HG02763 (cell line): Measurements from ENCODE around the gene ABHD12.
"Not testable (repeated sequence)": the region's sequence is repeated elsewhere in the genome, so short reads cannot be mapped to it uniquely, and the experiment has no call there.

Experiments
- ATAC-seq: cut with Tn5 transposase; IDR thresholded peaks from one replicate; pipeline ENCODE4 v1.9.1; 2021; ENCODE audit warnings: mild to moderate bottlenecking, moderate library complexity; ENCODE audit not compliant: unreplicated experiment

Gene ABHD12

GRCh38 chr20:25390538-25391528 is at the start of gene ABHD12:
Gene ABHD12 (minus strand): TSS chr20:25390835. CDS start chr20:25390703, 132 bp downstream.
- ATAC-seq, result peak; percentile 88

GRCh38 chr20:25439328-25439727 is 48.7 kb upstream of the ABHD12 start:
- ATAC-seq, result no peak

- no peak for ATAC-seq
Measured at GRCh38 chr20:25437153-25437581, 46.5 kb upstream of the ABHD12 start.

GRCh38 chr20:25424536-25424935 is 33.9 kb upstream of the ABHD12 start:
- ATAC-seq, result no peak

- ATAC-seq, result no peak
Measured at GRCh38 chr20:25422032-25422431, 31.4 kb upstream of the ABHD12 start.

GRCh38 chr20:25421102-25421501 is 30.5 kb upstream of the ABHD12 start:
- ATAC-seq, result no peak

DNA sequence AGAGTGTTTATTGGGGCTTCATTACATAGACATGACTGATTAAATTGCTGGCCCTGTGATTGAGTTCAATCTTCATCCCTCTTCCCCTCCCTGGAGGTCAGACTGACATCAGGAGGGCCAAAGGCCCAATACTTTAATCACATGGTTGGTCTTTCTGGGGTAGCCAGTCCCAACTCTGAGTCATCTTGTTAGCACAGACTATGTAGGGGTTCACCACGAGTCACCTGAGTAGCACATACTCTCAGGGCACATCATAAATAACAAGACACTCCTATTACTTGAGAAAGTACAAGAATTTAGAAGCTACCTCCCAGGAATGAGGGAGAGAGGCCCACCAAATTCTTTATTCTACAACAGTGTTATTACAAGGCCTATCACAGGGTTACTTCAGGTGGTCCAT is 28.1 kb upstream of the ABHD12 start:
- ATAC-seq, result no peak

GRCh38 chr20:25408890-25409289 is 18.3 kb upstream of the ABHD12 start:
- no peak for ATAC-seq

DNA sequence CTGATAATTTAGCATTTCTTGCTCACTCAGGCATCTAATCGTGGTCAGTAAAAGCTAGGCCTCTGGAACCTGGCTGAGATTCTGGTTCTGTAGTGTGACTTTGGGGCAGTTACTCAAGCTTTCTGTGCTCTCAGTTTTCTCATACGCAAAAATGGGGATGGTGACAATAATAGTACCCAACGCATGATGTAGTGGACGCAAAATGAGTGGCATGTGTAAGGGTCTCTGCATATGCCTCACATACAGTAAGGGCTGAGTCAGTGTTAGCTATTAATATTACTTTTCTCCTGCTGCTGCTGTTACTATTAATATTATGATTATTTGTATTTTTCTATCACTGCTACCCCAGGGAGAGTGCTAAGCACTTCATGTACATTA is 17.5 kb upstream of the ABHD12 start:
- no peak for ATAC-seq

DNA sequence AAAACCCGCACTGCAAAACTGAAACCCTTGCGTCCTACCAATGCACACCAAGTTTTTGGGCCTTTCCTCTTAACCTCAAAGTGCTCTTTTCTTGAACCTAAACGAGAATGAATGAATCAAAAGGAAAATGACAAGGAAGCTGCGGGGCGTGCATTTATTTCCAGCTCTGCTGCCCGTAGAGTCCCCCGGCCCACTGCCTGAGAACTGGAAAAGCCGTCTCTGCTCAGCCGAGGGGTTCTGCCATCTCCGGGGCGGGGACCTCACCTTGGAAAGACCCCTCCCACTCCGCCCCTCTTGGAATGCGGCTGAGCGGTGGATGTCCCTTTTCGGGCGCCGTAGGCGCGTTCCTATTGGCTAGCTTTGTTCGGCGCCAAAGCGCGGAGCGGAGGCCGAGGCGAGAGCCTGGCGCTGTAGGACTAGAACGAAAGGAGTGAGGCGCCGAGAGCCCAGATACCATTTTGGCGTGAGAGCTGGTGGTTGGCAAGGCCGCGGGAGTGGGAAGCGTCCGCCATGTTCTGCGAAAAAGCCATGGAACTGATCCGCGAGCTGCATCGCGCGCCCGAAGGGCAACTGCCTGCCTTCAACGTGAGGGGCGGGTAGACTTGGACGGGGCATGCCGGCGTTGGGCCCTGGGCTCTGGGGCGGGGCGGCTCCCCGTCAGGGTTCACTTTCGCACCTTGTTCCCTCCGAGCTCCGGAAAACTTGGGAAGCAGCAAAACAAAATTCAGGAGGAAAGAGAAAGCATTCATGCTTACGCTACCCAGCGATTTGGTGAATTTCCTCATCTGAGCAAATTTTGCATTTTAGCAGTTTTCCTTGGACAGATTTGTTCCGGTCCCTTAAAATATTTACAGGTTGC is 16.9 kb upstream of the ABHD12 start, which contains the start of gene GINS1:
GINS1 (plus strand) TSS at position 363 of the 859 bp plus-strand sequence; CDS start at position 511, 148 bp downstream.
- ATAC-seq, result peak; percentile 91

DNA sequence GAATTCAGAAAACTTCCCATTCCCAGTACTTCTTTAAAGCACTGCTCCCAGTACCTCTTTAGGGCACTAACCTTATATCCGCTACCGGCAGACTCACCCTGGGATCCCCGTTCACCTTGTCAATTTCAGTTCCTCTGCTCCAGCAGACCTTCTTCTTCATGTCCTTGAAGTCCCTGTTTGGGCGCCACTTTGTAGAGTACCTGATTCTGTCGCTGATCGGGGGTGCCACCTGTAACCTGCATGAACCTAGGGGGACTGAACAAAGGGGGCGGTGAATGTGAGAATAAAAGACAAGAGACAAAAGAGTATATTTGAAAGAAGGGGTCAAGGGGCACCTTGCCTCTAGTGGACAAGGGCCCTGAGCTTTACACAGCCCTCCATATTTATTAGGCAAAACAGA is 11.9 kb upstream of the ABHD12 start:
- ATAC-seq, result no peak

DNA sequence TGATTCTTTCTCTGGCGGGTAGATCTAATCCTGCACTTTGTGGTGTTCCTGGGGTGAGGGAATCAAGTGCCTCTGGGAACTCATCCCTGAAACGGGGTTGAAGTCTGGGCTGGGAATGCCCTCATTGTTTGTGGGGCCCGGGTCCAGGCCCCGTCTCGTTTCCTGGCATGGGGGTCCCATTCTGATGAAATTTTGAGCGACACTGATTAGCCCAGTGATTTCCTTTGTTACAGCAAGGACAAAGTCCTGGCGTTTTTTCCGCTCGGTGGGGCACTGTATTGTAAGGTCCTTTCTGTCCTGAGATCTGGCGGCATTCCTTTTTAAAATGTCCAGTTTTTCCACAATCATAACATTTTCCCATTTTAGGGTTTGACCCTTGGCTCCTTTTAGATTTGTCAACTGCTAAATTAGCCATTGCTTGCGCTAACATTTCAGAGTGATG is 9.7 kb upstream of the ABHD12 start:
- not testable (repeated sequence) for ATAC-seq

DNA sequence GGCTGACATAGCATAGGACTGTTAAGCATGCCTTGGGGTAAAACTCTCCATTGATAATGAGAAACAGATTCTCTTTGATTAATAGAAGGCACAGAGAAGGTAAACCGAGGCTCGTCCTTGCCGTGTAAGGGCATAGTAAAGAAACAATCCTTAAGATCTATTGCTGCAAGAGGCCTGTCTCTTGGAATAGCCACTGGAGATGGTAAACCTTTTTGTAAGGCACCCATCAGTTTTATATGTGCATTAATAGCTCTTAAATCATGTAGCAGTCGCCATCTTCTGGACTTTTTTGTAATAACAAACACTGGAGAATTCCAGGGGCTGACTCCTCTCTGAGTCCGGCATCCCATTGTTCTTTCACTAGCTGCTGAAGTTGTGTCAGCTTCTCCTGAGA is 8.4 kb upstream of the ABHD12 start:
- no peak for ATAC-seq

DNA sequence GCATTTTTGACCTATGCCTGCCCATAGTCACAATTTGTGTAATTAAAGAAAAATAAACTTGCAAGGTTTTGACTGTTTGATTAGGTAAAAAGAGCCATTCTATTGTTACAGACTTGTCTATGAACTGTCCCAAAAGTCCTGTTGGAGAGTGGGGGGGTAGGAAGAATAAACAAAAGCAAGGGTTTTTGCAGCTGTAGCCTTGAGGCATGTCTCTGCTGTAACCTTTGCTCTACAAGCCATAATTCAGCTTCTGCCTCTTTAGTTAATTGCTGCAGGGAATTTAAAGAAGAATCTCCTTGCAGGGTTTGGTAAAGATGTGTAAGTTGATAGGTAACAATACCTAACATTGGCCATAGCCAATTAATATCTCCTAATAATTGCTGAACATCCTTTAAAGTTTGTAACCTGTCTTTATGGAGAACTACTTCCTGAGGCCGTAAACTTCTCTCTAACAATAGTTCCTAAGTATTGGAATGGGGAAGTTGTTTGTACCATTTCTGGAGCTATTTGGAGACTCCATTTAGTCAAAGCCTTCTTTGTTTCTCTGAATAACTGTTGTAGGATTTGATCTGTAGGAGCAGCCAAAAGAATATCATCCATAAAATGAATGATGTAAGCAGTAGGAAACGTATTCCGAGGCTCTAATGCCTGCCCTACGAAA is 7.9 kb upstream of the ABHD12 start:
- no peak for ATAC-seq

DNA sequence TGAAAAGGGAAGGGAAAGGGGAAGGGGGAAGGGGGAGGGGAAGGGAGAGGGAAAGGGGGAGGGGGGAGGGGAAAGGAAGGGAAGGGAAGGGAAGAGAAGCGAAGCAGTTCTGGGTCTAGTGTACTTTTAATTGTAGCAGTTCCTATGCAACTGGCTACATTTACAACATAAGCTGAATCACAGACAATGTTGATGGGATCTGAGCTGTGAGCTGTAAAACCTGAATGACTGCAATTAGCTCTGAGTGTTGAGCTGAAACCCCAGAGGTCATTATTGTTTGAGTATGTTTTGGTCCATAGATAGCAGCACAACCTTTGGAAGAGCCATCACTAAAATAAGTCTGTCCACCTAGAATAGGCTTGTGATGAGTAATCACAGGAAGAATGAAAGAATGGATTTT is 7.2 kb upstream of the ABHD12 start:
- ATAC-seq, result no peak

- no peak for ATAC-seq
Measured at GRCh38 chr20:25397096-25397495, 6.5 kb upstream of the ABHD12 start.

DNA sequence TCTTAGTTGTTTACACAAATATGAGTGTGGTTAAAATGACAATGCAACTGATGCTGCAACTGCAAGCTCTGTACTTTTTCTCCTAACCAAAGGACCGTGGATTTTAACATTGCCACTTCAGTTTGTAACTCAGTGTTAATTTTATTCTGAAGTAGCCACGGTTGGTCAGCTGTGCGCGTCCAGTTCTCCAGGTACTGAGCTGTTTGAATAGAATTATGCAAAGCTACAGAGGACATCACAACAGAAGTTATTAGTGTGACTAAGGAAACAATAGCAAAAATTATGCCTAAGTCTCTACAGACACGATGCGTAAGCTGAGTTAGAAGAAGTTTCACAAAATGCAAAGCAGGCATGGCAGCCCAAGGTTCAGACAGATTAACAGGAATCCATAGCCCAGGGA is 4.4 kb upstream of the ABHD12 start:
- ATAC-seq, result no peak

GRCh38 chr20:25394276-25394675 is 3.6 kb upstream of the ABHD12 start:
- no peak for ATAC-seq

- peak; percentile 15 for ATAC-seq
Measured at GRCh38 chr20:25389858-25390537, 637 bp downstream of the ABHD12 start.

DNA sequence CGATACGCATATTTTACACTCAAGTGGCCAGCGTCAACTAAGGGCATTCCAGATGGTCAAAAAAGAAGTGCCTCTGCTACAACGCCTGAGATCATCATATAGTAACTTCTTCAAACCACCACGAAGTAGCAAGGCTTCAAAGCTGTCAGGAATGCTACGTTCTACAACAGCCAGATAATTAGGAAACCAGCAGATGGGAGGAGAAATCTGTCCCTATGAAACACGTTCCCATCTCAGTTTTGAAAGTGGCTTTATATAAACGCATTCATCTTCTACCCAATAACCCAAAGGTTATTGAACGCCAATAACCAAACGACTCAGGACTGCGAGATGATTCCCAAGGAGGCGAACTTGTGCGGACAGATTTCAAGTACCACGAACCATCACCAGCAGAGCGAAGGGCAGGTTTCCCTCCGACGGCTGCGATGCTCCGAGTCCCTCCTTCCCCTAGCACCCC is 1.2 kb downstream of the ABHD12 start:
- no peak for ATAC-seq
